GM12873 (cell line): ENCODE measurements around the gene RTN4RL2.

Source experiments
- CTCF ChIP-seq: IDR thresholded peaks from 2 replicates; pipeline ENCODE4 v1.5.1; 2012; ENCODE audit warnings: low read depth, mild to moderate bottlenecking, moderate library complexity, low read length, control low read depth; ENCODE audit not compliant: insufficient read depth; ENCODE audit errors: missing control alignments

The RTN4RL2 gene

GRCh38 chr11:57515332-57516060 lies 55.2 kb downstream of the RTN4RL2 start, which contains the start of gene SLC43A1:
SLC43A1 (minus strand) TSS chr11:57515702; CDS start chr11:57514111, 1,591 bp downstream.
- no peak for TF ChIP-seq CTCF

DNA sequence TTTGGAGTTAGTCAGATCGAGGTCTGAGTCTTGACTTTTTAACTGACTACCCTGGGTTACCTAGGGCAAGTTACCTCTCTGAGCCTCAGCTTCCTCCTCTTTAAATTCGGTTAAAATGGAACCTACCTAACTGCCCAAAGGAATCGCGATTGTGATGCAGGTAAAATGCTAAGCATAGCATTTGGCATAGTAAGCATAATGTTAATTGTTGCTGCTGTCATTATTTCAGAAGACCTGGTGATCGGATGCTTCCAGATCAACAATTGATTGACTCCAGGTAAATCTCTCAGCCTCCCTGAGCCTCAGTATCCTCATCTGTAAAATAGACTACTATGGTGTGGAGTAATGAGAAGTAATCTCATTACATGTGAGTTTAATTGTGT lies 55.7 kb downstream of the RTN4RL2 start:
- TF ChIP-seq CTCF: no peak

DNA sequence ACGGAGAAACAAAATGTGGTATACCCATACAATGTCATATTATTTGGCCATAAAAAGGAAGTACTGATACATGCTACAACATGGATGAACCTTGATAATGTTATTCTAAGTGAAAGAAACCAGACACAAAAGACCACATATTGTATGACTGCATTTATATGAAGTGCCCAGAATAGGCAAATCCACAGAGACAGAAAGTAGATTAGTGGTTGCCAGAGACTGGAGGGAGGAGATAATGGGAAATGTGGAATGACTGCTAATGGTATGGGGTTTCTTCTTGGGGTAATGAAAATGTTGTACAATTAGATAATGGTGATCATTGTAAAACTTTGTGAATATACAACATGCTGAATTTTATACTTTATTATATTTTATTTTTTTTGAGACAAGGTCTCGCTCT lies 60.8 kb downstream of the RTN4RL2 start:
- no peak for TF ChIP-seq CTCF

DNA sequence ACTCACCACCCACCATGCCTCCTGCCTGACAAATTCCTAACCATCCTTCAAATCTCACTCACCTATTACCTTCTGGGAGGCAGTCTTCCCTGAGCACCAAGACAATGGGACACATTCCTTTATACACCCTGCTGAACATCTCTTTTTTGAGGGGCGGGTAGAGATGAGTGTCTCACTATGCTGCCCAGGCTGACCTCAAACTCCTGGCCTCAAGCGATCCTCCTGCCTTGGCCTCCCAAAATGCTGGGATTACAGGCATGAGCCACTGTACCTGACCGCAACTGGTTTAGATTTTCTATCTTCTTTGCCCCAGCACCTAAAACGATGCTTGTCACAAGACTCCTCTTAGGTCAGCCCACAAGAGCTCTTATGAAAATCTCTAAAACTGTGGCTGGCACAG lies 63.1 kb downstream of the RTN4RL2 start:
- TF ChIP-seq CTCF: no peak
